ENCODE measurements around the gene SYTL4.

DNA sequence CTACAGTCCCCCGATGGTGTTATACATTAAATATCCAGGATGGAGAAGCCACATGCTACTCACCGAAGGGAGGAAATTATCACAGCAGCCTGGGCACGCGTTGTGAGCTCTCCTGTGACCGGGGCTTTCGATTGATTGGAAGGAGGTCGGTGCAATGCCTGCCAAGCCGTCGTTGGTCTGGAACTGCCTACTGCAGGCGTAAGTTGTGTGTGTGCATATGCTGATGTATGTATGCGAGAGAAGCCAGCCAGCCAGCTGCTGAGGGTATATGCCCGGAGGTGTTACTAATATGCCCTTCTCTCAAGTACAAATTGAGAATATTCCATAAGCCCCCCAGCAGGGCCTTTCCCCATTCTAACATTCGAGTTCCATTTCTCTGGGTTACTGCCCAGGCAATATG is 69.8 kb downstream of the SYTL4 start:
- no peak for TF ChIP-seq GABPA (IDR thresholded peaks at IDR 0.05 in 1 of 2, conservative IDR thresholded peaks at IDR 0.05 in 1 of 2)
- no peak for TF ChIP-seq JUND (IDR thresholded peaks at IDR 0.05)
- no peak for TF ChIP-seq HNF4G (IDR thresholded peaks at IDR 0.05)
- TF ChIP-seq, protein P1, sequence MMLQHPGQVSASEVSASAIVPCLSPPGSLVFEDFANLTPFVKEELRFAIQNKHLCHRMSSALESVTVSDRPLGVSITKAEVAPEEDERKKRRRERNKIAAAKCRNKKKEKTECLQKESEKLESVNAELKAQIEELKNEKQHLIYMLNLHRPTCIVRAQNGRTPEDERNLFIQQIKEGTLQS (IDR thresholded peaks at IDR 0.05): no peak
- TF ChIP-seq, protein P2, sequence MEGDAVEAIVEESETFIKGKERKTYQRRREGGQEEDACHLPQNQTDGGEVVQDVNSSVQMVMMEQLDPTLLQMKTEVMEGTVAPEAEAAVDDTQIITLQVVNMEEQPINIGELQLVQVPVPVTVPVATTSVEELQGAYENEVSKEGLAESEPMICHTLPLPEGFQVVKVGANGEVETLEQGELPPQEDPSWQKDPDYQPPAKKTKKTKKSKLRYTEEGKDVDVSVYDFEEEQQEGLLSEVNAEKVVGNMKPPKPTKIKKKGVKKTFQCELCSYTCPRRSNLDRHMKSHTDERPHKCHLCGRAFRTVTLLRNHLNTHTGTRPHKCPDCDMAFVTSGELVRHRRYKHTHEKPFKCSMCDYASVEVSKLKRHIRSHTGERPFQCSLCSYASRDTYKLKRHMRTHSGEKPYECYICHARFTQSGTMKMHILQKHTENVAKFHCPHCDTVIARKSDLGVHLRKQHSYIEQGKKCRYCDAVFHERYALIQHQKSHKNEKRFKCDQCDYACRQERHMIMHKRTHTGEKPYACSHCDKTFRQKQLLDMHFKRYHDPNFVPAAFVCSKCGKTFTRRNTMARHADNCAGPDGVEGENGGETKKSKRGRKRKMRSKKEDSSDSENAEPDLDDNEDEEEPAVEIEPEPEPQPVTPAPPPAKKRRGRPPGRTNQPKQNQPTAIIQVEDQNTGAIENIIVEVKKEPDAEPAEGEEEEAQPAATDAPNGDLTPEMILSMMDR (IDR thresholded peaks at IDR 0.05; ENCODE audit: low read depth, low read length, missing input control): no peak
